Activated CD4-positive, CD25-positive, alpha-beta regulatory T cell treated with anti-CD3 and anti-CD28 coated beads, Interleukin-2, amount 50 U/mL, for 16 hours (primary cell): ENCODE data around the gene LCE1E.

Source experiments
- DNase-seq: peaks from one replicate; pipeline ENCODE4 v3.0.0-alpha.2; 2020; ENCODE audit warnings: low read depth, low spot score

LCE1E gene, protein sequence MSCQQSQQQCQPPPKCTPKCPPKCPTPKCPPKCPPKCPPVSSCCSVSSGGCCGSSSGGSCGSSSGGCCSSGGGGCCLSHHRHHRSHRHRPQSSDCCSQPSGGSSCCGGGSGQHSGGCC

DNA sequence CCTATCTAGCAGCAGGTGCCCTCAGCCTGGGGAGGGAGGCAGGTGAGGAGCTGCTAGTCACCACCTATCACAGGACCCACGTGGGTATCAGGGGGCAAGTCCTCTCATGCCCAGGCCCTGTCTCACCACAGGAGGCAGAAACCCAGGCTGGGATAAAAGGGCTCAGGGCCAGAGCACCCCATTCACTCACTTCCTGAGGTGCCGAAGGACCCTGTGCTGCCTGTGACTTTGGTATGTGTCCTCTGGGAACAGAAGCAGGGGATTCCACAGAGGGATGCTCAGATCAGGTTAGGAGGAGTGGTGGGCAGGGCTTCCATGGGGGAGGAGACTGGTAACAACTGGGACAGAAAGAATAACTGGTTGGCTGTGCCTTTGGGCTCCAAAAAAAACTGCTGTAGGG, at the start of gene LCE1E:
Gene LCE1E, plus strand, starts transcription at position 181 of the 400 bp plus-strand sequence. CDS start 1,043 bp downstream, outside the sequence.
- DNase-seq, result no peak

- no peak for DNase-seq
These were observed 48.1 kb upstream of the LCE1E start for GRCh38 chr1:152737997-152738396.

DNA sequence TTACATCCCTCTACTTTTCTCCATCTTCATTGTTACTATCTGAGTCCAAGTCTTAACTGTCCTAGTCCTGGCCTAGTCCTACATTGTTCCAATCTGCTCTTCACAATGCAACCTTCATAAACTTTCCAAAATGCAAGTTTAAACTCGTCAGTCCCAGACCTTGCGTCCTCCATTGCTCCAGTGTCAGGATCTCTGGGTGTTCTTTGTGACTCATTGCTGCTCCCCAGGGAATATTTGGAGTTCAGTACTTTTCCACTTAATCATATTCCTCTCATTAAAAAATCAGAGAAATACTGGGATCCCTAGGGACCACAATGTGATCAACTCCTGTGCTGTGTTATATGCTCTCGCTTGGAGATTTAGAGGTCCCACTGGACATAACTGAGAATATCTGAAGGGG, 46.2 kb upstream of the LCE1E start:
- DNase-seq, result no peak

GRCh38 chr1:152741656-152742055, 44.4 kb upstream of the LCE1E start:
- DNase-seq, result no peak

GRCh38 chr1:152743371-152744145, 42.5 kb upstream of the LCE1E start:
- no peak for DNase-seq

DNA sequence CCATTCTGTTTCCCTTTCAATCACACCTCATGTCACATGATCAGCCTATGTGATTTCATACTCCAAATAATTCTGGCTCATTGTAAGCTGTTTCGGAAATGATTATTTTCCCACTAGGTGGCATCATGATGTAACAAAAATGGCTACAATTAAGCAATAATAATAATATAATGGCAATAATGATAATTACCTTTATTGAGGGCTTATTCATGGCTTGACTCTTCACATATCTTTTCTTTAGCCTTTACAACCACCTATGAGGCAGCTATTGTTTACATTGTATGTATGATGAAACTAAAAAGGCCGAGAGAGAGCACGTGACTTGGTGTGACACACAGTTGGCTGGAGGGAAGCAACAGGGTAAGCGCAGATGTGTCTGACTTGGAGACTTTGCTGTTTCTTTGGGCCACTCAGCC, 40.8 kb upstream of the LCE1E start:
- DNase-seq, result no peak

GRCh38 chr1:152745765-152746444, 40.2 kb upstream of the LCE1E start:
- no peak for DNase-seq

DNA sequence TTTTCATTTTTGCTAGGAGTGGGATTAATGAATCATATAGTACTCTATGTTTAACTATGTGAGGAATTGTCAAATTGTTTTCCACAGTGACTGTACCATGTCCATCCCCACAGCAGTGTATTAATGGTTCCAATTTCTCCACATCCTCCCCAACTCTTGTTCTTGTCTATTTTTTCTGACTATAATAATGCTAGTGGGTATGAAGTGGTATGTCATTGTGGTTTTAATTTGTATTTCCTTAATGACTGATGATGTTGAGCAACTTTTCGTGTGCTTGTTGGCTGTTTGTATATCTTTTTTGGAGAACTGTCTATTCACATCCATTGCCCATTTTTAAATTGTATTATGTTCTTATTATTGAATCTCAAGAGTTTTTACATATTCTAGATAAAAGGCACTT, 38.2 kb upstream of the LCE1E start:
- no peak for DNase-seq

GRCh38 chr1:152752225-152752624, 33.8 kb upstream of the LCE1E start:
- no peak for DNase-seq

DNA sequence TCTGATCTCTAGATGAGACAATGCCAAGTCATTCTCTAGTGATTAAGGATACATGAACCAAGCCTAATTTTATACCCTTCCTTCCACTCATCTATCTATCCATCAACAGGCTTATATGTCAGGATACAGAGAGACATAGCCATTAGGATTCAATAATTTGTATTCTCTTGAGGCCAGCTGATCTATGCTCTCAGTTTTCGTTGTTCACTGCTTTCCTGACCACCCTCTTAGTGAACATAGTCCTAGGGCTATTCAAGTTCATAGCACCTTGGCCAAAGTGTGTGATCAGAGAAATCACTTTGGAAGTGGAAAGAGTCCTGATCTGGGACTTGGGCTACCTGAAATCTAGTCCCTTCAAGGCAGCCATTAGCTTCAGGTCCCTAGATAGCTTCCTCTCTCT, 32.5 kb upstream of the LCE1E start:
- DNase-seq, result no peak

- no peak for DNase-seq
These were observed 29.2 kb upstream of the LCE1E start for GRCh38 chr1:152756872-152757271.

DNA sequence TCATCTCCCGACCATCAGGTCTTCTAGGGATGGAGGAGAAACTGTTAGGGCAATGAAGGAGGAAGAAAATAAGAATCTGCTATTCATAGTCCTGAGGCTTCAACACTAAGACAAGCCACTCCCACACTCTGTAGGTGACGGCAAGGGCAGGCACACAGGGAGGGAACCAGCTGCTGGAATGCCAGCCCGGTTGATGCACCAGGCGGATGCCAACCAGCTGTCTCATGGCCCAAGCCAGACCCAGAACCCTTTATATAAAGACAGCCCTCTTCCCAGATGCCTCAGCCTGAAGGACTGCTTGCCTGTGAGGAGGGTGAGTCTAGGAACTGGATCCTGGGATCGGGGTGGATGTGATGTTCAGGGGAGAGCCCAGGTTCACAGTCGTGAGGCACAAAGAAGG, 28.3 kb upstream of the LCE1E start, which contains the start of gene KPRP:
Gene KPRP, plus strand, starts transcription at position 279 of the 400 bp plus-strand sequence. CDS start 1,564 bp downstream, outside the sequence.
- no peak for DNase-seq

DNA sequence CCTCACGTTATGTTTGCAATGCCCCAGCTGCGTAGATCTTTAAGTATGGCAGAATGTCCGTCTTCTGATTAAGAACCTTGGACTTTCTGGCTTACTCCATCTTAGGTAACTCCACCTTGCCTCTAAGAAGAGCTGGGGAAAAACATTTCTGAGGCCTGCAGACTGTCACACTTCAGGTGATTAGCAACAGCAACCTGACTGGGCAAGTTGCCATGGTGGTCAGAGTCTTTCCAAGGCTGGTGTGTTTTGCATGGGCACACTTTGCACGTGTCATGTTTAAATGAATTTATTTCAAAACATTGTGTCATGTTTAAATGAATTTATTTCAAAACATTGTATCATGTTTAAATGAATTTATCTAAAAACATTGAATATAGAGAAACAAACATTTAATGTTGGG, 27.4 kb upstream of the LCE1E start:
- no peak for DNase-seq

DNA sequence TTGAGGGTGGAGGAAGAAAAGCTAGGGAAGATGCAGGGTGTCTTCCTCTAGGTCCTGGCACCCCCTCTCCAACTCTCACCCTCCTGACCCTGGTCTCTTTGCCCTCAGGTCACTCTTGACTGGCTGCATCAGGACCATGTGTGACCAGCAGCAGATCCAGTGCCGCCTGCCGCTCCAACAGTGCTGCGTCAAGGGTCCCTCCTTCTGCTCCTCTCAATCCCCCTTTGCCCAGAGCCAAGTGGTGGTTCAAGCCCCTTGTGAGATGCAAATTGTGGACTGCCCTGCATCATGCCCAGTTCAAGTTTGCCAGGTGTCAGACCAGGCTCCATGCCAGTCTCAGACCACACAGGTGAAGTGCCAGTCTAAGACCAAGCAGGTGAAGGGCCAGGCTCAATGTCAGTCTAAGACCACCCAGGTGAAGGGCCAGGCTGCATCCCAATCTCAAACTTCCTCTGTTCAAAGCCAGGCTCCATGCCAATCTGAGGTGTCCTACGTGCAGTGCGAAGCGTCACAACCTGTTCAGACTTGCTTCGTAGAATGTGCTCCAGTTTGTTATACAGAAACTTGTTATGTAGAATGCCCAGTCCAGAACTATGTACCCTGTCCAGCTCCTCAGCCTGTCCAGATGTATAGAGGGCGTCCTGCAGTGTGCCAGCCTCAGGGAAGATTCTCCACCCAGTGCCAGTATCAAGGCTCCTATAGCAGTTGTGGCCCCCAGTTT, 26.4 kb upstream of the LCE1E start:
- DNase-seq, result no peak

DNA sequence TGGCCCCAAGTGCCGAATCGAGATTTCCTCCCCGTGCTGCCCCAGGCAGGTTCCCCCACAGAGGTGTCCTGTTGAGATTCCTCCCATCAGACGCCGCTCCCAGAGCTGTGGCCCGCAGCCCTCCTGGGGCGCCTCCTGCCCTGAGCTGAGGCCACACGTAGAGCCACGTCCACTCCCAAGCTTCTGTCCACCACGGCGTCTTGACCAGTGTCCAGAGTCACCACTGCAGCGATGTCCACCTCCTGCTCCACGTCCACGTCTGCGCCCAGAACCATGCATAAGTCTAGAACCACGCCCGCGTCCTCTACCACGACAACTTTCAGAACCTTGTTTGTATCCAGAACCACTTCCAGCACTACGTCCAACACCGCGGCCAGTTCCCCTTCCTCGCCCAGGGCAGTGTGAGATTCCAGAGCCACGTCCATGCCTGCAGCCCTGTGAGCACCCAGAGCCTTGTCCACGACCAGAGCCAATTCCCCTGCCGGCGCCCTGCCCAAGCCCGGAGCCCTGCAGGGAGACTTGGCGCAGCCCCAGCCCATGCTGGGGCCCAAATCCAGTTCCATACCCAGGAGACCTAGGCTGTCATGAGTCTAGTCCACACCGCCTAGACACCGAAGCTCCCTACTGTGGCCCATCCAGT, 25.4 kb upstream of the LCE1E start:
- no peak for DNase-seq

DNA sequence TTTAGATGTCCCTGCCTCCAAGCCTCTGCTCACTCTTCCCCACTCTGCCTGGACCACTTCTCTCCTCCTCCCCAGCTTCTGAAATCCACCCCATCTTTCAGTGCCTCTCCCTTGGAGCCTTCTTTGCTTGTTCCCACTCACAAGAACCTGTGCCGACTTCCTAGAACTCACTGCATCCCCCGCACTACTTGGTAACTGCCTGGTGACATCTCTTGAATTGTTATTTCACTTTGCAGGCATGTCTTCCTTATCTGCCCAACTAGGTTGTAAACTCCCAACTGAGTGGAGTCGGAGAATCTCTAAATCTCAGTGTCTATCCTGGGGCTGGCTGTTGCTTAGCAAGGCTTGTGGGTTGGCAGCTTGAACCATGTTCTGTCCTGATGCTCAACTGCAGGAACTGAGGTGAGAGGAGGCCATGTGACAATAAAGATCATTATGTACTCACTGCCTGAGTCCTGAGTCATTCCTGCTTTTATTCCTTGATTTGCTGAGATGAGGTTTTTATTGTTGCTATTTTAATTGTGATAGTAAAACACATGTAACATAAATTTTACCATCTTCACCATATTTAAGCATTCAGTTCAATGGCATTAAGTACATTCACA, 24.3 kb upstream of the LCE1E start:
- no peak for DNase-seq

DNA sequence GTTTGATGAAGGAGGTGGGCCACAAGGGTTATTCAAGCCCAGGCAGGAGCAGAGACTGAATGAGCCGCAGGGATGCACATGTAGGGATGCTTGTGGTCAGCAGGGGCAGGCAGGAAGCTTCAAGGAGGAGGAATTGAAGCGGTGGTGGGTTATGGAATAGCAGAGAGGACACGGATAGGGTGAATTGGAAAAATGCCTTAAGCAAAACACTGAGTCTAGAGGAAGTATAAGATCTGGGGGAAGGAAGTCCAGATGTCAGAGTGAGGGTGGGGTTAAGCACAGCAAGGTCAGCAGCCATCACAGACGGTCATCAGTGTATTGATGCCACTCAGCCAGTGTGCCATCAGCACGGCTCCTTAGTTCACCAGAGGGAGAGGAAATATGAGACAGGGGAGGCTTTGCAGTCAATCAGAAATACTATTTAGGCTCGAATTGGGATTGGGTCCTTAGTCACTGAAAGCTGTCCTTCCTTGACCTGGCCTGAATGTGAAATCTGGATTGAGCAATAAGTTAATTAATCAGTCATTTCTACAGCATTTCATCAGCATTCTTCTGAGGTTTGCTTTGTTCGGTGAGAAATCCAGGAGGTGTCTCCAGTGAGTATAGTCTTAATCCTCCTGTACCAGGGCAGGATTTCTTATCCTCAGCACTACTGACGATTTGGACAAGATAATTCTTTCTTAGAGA, 17.1 kb upstream of the LCE1E start:
- no peak for DNase-seq

- no peak for DNase-seq
These were observed 15.6 kb upstream of the LCE1E start for GRCh38 chr1:152770411-152770810.

DNA sequence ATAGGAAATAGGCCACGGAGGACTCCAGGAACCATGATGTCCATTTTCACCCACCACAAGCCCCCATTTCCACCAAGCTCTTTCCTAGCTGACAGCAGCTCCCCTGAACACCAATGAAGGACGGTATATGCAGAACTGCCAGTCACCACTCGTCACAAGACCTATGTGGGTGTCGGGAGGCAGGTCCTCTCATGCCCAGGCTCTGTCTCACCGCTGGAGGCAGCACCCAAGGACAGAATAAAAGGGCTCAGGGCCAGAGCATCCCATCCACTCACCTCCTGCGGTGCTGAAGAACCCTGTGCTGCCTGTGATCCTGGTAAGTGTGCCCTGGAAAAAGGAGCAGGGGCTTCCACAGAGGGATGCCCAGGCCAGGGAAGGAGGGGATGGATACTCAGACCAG, 11.2 kb upstream of the LCE1E start, which contains the start of gene LCE1F:
Gene LCE1F, plus strand, starts transcription at position 266 of the 400 bp plus-strand sequence. CDS start 1,232 bp downstream, outside the sequence.
- DNase-seq, result no peak

DNA sequence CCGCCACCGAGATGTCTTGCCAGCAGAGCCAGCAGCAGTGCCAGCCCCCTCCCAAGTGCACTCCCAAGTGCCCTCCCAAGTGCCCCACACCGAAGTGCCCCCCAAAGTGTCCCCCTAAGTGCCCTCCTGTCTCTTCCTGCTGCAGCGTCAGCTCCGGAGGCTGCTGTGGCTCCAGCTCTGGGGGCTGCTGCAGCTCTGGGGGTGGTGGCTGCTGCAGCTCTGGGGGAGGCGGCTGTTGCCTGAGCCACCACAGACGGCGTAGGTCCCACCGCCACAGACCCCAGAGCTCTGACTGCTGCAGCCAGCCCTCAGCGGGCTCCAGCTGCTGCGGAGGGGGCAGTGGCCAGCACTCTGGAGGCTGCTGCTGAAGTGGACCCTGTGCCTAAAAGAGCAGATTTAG, 9.7 kb upstream of the LCE1E start:
- no peak for DNase-seq
